NCI-H128 (cell line): ENCODE results near the gene KLK2.
"Not testable (repeated sequence)": the region's sequence is repeated elsewhere in the genome, so short reads cannot be mapped to it uniquely, and the experiment has no call there.

Experiments used
- DNase-seq: peaks from one replicate; lab custom pipeline; 2025; ENCODE audit not compliant: unreplicated experiment; lab: John Stamatoyannopoulos, UW

KLK2 gene

GRCh38 chr19:50891253-50891625 is 18.0 kb downstream of the KLK2 start:
- no peak for DNase-seq

DNA sequence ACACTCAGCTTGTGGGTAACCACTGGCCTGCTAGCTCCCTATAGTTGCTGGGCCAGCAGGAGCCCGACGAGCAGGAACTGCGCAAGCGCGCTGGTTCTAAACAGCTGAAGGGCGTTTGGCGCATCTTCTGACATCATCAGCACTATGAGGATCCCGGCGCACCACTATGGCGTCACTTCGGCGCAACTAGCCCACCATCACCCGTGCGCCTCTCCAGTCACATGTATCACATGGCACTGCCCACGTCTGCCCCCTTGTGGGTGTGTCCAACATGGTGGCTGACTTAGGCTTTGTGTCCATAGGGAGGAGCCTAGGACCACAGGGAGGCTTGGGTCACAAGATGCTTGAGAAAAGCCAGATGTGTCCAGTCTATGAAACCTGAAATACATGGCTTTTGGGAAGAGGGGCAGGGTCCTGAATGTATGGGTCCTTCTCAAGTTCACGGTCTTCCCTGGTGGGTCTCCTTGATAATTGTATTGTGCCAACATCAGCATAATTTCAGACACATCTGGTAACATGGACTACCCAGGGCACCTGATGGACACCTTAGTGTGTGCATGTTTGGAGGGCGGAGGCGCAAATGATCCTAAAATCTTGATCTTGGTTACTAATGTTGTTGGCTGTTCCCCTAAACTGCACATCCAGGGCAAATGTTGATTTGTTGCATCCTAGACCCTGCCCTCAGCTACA is 20.0 kb downstream of the KLK2 start:
- DNase-seq = no peak

GRCh38 chr19:50894478-50895356 is 21.5 kb downstream of the KLK2 start:
- DNase-seq = no peak

DNA sequence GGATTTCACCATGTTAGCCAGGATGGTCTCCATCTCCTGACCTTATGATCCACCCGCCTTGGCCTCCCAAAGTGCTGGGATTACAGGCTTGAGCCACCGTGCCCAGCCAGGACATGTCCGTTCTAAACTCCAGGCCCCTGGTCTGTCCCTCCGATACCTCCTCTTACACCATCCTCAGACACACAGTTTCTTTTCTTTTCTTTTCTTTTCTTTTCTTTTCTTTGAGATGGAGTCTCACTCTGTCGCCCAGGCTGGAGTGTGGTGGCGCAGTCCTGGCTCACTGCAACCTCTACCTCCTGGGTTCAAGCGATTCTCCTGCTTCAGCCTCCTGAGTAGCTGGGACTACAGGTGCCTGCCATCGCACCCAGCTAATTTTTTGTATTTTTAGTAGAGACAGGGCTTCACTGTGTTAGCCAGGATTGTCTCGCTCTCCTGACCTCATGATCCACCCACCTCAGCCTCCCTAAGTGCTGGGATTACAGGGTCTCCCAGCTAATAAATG is 22.9 kb downstream of the KLK2 start:
- DNase-seq = not testable (repeated sequence)

DNA sequence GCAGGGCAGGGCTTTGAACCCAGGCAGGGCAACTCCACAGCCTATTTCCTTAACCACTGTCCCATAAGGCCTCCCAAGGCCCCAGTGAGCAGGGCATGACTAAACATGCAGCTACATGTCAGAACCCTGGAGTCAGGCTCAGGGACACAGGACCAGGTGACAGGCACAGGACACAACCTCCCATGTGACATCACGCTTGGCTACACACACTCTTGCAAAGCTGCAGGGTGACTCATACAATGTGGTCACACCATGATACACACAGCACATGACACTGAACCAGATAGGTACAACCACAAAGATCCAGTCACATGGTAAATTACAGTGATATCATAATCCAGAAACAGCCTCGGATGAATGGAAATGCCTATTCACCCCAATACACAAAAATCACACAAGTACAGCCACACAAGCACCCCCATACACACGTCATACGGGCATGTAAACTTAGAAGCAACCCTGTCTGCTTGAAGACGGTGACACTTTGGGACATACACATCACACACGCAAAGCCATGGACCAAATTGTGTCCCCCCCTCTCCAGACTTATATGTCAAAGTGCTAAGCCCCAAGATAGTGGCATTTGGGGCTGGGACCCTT is 23.5 kb downstream of the KLK2 start:
- no peak for DNase-seq

GRCh38 chr19:50897191-50897607 is 24.0 kb downstream of the KLK2 start:
- DNase-seq = no peak

DNA sequence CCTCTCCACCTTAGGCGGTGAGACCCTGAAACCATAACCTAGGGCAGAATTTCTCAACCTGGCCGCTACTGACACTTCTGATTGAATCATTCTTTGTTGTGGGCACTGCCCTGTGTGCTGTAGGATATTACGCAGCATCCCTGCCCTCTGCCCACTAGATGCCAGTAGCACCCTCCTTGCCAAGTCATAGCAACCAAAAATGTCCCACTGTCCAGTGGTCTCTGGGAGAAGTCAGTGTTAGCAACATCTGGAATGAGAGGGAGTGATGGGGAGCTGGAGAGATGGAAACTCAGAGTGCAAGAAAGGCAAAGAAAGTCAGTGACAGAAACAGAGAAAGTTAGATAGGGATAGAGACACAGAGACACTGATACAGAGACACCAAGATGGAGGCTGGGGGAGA is 24.4 kb downstream of the KLK2 start:
- DNase-seq = no peak

DNA sequence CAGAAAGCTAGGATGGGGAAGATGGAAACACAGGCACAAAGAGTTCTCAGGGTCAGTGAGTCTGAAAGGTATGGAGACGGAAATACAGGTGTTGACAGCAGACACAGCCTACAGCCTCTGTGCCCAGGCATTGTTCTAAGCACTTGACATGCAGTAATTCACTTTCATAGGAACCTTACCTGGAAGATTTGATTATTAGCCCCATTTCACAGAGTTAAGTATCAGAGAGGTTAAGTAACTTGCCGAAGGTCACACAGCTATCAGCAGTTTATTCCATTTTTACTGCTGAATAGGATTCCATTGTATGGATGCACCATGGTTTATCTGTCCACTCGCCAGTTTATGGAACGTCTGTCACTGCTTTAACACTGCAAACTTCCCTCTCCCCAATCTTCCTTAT is 24.8 kb downstream of the KLK2 start:
- DNase-seq = no peak

GRCh38 chr19:50899569-50899968 is 26.3 kb downstream of the KLK2 start:
- no peak for DNase-seq

- no peak for DNase-seq
These were observed 29.4 kb downstream of the KLK2 start for GRCh38 chr19:50902640-50903039.

- no peak for DNase-seq
These were observed 33.0 kb downstream of the KLK2 start for GRCh38 chr19:50906217-50906616.

GRCh38 chr19:50908336-50908735 is 35.1 kb downstream of the KLK2 start:
- DNase-seq = no peak

GRCh38 chr19:50909240-50910070 is 36.2 kb downstream of the KLK2 start:
- DNase-seq = no peak

- no peak for DNase-seq
These were observed 37.5 kb downstream of the KLK2 start for GRCh38 chr19:50910722-50911121.

DNA sequence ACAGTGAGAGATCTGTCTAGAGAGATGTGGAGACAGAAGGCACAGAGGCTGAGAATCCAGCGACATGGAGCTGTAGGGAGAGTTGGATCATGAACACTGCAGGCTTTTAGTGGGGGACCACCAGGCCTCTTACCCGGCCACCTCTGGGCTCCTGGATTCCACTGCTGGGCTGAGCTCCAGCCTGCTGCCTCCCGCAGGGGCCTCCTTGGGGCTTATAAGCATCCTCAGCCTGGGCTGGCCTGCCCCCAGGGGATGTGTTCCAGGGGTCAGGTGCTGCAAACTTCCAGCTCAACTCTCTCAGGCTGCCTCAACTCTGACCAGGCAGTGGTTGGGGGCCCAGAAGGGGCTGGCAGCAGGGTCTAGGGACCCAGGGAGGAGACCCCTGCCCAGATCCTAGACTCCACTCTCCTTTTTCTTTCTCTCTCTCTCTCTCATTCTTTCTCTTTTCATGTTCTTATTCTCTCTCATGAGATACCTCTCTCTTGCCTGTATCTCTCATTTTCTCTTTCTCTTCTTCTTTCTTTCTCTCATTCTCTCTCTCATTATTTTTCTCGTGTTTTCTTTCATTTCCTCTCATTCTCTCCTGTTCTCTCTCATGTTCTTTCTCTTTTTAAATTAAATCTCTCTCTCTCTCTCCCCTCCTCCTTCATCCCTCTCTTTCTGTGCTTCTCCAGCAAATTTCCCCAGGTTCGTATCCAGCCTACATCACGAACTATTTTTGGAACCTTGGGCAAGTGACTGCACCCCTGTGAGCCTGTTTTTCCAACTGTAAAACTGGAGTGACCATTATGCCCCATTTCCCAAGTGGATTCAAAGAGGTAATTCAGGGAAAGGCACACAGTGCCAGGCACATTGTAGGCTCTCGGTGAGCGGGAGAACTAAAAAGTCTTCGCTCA is 38.2 kb downstream of the KLK2 start, which contains the start of gene KLK4:
KLK4 (minus strand) TSS at position 190 of the 896 bp plus-strand sequence. CDS start 657 bp downstream, outside the sequence.
- DNase-seq = no peak

GRCh38 chr19:50912102-50912599 is 38.9 kb downstream of the KLK2 start:
- DNase-seq = no peak

- DNase-seq = no peak
These were observed 39.8 kb downstream of the KLK2 start for GRCh38 chr19:50912727-50913716.

GRCh38 chr19:50916069-50916468 is 42.8 kb downstream of the KLK2 start:
- no peak for DNase-seq
